Epithelial cell of esophagus (primary cell): ENCODE data around the gene TPO.

Experiments
- DNase-seq: peaks from one replicate; pipeline ENCODE4 v3.0.0; 2010; ENCODE audit warnings: low read depth
- H3K4me3 ChIP-seq: 2 replicates; pipeline ENCODE4 v1.5.1; 2011; ENCODE audit warnings: mild to moderate bottlenecking, low read length, control low read depth
- TF ChIP-seq, protein P1 (sequence below): IDR thresholded peaks from 2 replicates; pipeline ENCODE4 v1.5.1; 2011; ENCODE audit warnings: low read depth, mild to moderate bottlenecking, low read length, control low read depth, inconsistent platforms; ENCODE audit not compliant: insufficient read depth; ENCODE audit errors: missing control alignments

TPO gene

DNA sequence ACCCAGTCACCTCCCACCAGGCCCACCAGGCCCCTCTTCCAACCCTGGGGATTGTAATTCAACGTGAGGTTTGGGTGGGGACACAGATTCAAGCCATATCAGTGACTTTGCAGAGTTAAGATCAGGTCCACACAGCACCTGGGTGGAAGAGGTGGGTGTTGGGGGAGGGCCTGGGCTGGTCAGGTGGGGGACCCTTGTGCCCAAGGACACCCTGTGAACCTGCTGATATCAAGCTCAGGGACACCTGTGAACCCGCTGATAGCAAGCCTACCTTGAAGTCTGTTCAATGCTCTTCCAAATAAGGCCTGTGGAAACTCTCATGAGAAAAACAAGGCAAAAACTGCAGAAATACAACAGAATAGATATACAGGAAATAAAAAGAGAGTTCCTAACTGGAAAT lies 19.9 kb upstream of the TPO start:
- no peak overlapping the region for H3K4me3 ChIP-seq
- no peak for DNase-seq
- TF ChIP-seq, protein P1, sequence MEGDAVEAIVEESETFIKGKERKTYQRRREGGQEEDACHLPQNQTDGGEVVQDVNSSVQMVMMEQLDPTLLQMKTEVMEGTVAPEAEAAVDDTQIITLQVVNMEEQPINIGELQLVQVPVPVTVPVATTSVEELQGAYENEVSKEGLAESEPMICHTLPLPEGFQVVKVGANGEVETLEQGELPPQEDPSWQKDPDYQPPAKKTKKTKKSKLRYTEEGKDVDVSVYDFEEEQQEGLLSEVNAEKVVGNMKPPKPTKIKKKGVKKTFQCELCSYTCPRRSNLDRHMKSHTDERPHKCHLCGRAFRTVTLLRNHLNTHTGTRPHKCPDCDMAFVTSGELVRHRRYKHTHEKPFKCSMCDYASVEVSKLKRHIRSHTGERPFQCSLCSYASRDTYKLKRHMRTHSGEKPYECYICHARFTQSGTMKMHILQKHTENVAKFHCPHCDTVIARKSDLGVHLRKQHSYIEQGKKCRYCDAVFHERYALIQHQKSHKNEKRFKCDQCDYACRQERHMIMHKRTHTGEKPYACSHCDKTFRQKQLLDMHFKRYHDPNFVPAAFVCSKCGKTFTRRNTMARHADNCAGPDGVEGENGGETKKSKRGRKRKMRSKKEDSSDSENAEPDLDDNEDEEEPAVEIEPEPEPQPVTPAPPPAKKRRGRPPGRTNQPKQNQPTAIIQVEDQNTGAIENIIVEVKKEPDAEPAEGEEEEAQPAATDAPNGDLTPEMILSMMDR = no peak

DNA sequence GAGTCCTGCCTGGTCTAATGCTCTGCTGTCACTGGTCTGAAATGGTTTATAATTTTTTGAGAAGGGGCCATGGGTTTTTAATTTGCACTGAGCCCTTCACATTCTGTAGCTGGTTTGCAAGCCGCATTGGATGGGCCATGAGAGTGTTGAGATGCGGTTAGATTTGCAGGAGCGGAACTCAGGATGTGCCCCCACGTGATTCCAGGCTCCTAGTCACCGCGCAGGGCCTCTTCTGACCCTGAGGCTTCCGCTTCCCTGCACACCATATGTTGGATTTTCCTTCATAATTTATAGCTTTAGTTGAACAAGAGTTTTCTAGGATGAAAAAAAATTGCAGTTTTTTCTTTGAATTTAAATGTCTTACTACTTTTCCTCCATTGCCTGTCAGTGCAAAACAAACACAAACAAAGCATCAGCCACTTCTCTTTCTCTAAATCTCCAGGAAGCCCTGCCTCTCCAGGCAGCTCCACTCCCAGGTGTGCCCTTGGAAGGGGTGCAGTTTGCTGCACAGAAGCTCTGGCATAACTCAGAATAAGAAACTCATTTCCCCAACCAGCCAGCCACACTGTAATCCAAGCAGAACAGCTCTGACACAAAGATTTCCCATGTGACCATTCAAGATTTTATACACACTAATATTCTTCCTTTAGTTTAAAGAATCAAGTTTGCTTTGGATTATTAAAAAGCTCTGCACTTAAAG lies 18.4 kb upstream of the TPO start:
- DNase-seq = no peak
- H3K4me3 ChIP-seq = no peak overlapping the region
- TF ChIP-seq, protein P1 = no peak

DNA sequence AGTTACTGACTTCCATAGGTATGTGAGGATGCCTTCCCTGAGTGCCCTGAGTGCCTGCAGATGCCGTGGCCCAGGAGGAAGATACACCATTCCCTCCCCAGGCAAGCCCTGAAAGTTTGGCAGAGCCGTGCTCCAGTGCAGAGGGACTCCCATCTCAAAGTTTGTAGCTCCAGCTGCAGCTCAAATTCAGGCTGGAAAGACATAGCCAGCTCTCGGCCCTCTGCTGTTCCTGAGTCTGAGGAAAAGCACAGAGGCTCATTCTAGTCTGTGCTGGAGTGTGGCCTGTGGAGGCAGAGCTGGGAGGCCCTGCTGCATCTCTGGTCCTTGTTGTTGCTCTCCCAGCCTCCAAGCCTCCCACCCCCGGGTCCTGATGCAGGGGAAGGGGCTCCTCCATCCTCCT lies 15.9 kb upstream of the TPO start:
- DNase-seq = no peak
- H3K4me3 ChIP-seq = no peak overlapping the region
- TF ChIP-seq, protein P1 = no peak

DNA sequence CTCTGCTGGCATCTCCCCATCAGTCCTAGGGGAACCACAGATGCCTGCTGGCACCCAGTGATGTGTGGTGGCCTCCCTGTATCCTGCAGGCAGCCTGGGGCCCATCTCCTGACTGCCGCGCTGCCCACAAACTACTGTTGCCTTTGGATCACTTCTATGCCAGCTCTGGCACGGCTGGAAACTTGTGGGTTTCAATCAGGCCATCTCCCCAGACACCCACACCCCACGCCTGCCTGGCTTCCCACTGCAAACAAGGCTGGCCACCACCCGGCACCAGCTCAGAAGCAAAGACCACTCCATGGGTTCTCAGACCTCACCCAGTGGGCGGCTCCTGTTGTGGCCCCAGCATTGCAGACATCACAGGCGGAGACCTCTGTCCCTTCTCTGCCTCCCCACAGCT lies 15.1 kb upstream of the TPO start:
- no peak for DNase-seq
- no peak overlapping the region for H3K4me3 ChIP-seq
- TF ChIP-seq, protein P1 = no peak

DNA sequence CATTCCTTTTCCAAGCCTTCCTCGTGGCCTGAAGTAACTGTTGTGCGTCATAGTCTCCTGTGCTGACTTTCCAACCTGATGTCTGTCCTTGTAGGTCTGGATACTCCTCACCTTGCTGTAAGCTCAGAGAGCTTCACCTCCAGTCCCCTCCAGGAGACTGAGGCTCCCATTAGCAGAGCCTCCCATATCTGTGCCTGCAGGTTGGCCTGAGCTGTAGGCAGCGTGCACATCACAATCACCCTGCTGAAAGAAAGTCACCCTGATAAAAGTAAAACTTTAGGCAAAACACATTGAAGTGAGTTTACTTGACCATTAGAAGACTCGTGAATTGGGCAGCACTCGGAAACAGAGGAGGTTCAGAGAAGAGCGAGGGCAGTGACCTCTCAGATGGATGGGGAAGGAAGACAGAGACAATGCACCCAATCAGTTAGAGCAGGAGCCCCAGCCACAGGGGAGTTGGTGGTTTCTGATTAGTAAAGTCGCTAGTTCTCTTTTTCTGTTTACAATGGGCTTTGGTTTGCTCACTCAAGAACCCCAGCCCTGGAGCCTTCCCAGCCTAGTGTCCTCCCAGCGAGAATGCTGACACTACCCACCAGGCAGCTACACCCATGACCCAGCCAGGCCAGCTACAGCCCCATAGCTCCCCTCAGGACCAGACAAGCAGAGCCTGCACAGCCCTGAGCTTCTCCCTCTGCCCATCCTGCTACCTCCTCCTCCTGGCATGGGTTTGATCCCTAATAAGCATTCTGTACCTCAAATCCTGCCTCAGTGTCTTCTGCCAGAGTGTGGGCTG lies 12.1 kb upstream of the TPO start:
- H3K4me3 ChIP-seq = no peak overlapping the region
- no peak for DNase-seq
- TF ChIP-seq, protein P1 = no peak

DNA sequence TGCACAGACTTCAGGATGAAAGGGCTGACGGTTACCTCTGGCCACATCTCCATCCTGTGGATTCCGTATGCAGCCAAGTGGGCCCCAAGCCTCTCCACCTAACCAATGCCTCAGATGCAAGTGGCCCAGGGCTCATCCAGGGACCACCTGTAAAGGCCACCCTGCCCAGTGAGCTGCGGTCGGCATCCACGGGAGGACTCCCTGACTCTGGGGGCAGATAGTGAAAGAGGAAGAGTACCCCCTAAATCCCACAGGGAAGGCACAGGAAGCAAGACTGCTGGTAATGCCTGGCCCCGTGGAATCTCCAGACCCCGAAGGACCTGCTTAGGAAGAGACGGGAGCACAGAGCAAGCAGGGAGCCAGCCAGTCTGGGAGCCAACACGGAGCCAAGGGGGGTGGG lies 11.2 kb upstream of the TPO start:
- H3K4me3 ChIP-seq = no peak overlapping the region
- TF ChIP-seq, protein P1 = no peak
- no peak for DNase-seq
